A673 (cell line): Measurements from ENCODE around the gene SLC22A1.

Experiments
- EZH2 ChIP-seq: fragments of 200-600 bp; sonication (generic); IDR thresholded peaks from 2 replicates; pipeline ENCODE4 v1.6.1; 2017; ENCODE audit warnings: borderline replicate concordance, low read depth, mild to moderate bottlenecking, mixed read lengths, antibody characterized with exemption, low read length; ENCODE audit not compliant: poor library complexity, severe bottlenecking
- TF ChIP-seq, protein P1 (sequence below): fragments of 300-800, 200-600 bp; sonication (generic); conservative IDR thresholded peaks from 2 replicates; pipeline ENCODE4 v1.5.1; 2017; ENCODE audit warnings: low read depth, mild to moderate bottlenecking, antibody characterized with exemption, low read length, moderate library complexity, mixed read lengths

DNA sequence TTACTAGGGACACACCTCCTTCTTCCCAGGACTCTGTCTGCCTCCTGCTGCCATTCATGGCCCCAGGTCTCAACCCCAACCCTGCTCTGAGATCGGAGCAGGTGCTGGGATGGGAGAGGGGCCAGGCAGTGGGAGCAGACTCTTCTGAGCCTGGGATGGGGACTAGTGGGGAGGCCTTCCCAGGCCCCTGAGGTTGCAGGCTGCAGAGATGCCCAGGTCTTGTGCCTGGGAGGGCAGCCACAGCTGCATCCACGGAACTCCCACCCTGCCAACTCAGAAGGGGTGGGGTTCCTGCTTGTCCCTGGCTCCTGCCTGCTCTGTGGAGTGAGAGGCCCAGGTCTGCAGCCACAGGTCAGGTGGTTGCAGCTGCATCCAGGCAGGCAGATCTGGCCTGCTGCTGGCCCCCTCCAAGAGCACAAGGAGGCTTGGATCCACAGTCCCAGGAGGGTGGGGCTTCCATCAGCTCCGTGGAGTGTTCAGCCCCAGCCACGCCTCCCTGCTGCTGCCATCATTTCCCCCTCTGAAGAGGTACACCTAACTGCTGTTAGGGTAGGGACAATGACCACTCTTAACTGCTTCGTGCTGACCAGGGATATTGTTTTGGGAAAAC, 2.9 kb upstream of the SLC22A1 start:
- TF ChIP-seq, protein P1, sequence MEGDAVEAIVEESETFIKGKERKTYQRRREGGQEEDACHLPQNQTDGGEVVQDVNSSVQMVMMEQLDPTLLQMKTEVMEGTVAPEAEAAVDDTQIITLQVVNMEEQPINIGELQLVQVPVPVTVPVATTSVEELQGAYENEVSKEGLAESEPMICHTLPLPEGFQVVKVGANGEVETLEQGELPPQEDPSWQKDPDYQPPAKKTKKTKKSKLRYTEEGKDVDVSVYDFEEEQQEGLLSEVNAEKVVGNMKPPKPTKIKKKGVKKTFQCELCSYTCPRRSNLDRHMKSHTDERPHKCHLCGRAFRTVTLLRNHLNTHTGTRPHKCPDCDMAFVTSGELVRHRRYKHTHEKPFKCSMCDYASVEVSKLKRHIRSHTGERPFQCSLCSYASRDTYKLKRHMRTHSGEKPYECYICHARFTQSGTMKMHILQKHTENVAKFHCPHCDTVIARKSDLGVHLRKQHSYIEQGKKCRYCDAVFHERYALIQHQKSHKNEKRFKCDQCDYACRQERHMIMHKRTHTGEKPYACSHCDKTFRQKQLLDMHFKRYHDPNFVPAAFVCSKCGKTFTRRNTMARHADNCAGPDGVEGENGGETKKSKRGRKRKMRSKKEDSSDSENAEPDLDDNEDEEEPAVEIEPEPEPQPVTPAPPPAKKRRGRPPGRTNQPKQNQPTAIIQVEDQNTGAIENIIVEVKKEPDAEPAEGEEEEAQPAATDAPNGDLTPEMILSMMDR: no peak
- TF ChIP-seq EZH2: no peak
